Brain microvascular endothelial cell (primary cell): ENCODE measurements around the gene SPIRE1.

ENCODE experiments used
- DNase-seq: peaks from one replicate; pipeline ENCODE4 v3.0.0-alpha.2; 2020
- H3K27ac ChIP-seq: fragments of 250-450 bp; sonication (Bioruptor Pico); 2 replicates; pipeline ENCODE4 v1.5.1; 2020; ENCODE audit warnings: mild to moderate bottlenecking, moderate library complexity
- H3K27me3 ChIP-seq: fragments of 250-450 bp; sonication (Bioruptor Pico); replicated peaks from 2 replicates; pipeline ENCODE4 v1.5.1; 2020; ENCODE audit warnings: mild to moderate bottlenecking
- H3K36me3 ChIP-seq: fragments of 250-450 bp; sonication (Bioruptor Pico); replicated peaks from 2 replicates; pipeline ENCODE4 v1.5.1; 2020; ENCODE audit warnings: mild to moderate bottlenecking
- H3K4me3 ChIP-seq: 2 replicates; pipeline ENCODE4 v1.5.1; 2011; ENCODE audit warnings: low read depth, mild to moderate bottlenecking, control low read depth, low read length, moderate library complexity
- in situ Hi-C: cut with HindIII; loops from 2 replicates; pipeline ENCODE4 v1.10.0; 2017; ENCODE audit warnings: low sequenced_read_pairs, low pct_ligation_motif_present
- TF ChIP-seq, protein P1 (sequence below): IDR thresholded peaks from 2 replicates; pipeline ENCODE4 v1.5.1; 2011; ENCODE audit warnings: low read depth, mild to moderate bottlenecking, moderate library complexity, low read length, control low read depth, inconsistent platforms; ENCODE audit errors: missing control alignments

The SPIRE1 gene

DNA sequence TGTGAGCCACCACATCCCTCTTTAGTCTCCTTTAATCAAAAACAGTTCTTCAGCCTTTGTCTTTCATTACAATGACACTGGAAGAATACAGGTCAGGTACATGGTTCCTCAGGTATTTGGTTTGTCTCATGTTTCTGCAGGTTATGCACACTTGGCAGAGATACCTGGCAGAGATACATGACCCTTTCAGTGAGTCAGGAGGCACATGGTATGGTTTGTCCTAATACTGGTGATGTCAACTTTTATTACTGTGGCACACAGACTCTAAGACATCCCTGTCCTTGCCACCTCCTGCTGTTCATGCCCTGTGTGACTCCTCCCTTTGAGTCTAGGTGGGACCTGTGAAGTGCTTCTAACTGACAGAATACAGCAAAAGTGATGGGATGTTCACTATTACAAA is 58.4 kb downstream of the SPIRE1 start:
- in situ Hi-C loops = no loop called here
- Histone ChIP-seq H3K36me3 (no peaks in the 10 kb centered on the region), H3K27ac (peak overlapping the region; percentile 83), H3K27me3 (no peaks in the 10 kb centered on the region), H3K4me3 (no peak overlapping the region)
- no peak for DNase-seq
- TF ChIP-seq, protein P1, sequence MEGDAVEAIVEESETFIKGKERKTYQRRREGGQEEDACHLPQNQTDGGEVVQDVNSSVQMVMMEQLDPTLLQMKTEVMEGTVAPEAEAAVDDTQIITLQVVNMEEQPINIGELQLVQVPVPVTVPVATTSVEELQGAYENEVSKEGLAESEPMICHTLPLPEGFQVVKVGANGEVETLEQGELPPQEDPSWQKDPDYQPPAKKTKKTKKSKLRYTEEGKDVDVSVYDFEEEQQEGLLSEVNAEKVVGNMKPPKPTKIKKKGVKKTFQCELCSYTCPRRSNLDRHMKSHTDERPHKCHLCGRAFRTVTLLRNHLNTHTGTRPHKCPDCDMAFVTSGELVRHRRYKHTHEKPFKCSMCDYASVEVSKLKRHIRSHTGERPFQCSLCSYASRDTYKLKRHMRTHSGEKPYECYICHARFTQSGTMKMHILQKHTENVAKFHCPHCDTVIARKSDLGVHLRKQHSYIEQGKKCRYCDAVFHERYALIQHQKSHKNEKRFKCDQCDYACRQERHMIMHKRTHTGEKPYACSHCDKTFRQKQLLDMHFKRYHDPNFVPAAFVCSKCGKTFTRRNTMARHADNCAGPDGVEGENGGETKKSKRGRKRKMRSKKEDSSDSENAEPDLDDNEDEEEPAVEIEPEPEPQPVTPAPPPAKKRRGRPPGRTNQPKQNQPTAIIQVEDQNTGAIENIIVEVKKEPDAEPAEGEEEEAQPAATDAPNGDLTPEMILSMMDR = no peak

DNA sequence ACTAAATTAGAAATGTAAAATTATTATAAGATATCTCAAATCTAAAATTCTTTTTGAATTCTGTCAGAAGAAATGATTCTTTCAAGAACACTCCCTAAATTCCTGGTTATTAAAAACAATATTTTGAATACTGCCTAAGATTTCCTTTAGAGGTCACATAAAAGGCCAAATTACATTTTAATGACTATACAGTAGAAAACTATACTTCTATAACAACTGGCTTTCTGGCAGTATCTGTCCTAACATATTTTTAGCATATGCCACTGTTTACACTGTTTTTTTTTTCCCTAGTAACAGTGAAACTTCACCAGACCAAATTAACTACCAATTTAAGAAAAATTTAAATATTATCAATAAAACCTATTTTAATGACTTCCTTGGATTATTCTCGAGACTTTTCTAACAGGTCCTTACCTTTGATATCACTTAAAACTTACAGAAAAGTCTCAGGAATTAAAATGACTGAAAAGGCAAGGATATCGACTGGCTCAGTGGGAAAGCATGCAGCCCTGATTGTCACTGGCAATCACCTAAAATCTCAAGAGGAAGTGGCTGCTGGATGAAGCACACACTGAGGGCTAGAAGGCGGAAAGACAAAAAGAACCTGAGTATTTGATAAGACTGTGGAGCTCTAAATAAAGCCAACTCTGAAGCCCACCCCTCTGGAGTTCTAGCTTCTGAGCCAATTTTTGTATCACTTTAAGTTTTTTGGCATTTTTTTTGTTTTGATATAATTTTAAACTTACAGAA is 59.6 kb downstream of the SPIRE1 start:
- no peak overlapping the region for H3K4me3 ChIP-seq
- H3K27me3 ChIP-seq = no peaks in the 10 kb centered on the region
- DNase-seq = peak; percentile 33
- TF ChIP-seq, protein P1 = no peak
- no peaks in the 10 kb centered on the region for H3K36me3 ChIP-seq
- H3K27ac ChIP-seq = peak overlapping the region; percentile 83
- in situ Hi-C loops = no loop called here

DNA sequence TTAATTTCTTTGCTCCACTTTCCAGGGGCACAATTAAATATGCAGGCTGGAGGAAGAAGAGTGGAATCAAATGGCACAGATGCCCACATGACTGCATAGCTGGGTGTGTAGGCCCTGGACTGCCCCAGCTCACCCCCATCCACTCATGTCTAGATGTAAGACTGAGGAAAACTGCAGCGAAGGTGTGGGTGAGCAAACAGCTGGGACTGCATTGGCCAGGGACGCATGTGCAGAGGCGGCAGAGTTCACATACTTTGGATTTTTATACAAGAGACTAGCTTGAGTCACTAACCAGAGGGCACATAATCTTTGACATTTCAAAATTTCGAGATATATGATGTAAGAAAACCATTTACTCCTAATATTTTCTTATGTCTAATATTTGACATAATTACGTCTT is 60.1 kb downstream of the SPIRE1 start:
- peak overlapping the region; percentile 83 for H3K27ac ChIP-seq
- in situ Hi-C loops = no loop called here
- H3K27me3 ChIP-seq = no peaks in the 10 kb centered on the region
- H3K4me3 ChIP-seq = no peak overlapping the region
- H3K36me3 ChIP-seq = no peaks in the 10 kb centered on the region
- TF ChIP-seq, protein P1 = no peak
- peak; percentile 85 for DNase-seq

DNA sequence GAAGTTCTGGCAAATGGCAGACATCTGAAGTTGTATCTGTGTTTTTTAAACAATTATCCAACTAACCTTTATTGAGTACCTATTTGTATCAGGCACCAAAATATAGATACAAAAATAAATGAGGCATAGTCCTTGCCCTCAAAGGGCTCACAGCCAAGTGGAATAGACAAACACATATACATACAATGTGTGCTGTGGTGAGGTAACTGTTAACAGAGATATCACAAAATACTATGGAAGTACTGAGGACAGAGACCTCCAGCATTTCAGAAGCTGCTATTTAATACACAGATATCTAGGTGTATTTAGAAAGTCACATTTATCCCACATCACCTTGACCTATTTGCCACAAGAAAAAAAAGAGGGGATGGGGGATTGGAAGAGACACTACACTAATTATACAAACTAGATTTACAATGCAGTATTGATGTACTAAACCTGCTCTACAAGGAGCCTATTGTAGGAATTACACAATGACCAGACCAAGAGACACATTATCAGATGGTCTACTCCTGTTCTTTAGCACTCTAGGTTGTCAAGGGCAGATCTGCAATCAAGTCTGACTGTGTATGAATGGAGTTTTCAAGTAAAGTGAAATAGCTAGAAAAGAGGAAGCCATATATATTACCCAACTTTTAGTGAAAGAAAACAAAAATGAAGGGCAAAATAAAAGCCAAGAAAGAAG is 62.2 kb downstream of the SPIRE1 start:
- Histone ChIP-seq H3K27ac (no peak overlapping the region), H3K36me3 (no peaks in the 10 kb centered on the region), H3K4me3 (no peak overlapping the region), H3K27me3 (no peaks in the 10 kb centered on the region)
- in situ Hi-C loops = no loop called here
- TF ChIP-seq, protein P1 = no peak
- DNase-seq = no peak

DNA sequence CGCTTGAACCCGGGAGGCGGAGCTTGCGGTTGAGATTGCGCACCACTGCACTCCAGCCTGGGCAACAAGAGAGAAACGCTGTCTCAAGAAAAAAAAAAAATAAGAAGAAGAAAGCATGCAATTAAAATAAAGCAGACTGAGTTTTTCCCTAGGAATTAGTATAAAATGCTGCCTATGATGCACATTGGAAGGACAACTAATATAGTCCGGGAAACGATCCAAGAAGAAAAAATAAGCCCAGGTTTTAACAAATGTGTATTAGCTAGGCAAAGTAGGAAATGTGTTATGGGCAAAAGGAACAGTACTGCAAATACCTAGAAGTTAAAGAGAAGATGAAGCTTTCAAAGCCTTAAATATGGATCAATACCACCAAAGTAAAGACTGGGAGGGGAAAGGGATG is 64.0 kb downstream of the SPIRE1 start:
- TF ChIP-seq, protein P1 = no peak
- no peak for DNase-seq
- Histone ChIP-seq H3K4me3 (no peak overlapping the region), H3K27ac (no peak overlapping the region), H3K36me3 (no peaks in the 10 kb centered on the region), H3K27me3 (no peaks in the 10 kb centered on the region)
- in situ Hi-C loops = no loop called here
